SK-N-MC (cell line): Measurements from ENCODE around the gene MPP1.

Experiments
- EZH2 ChIP-seq: fragments of 200-600 bp; sonication (generic); IDR thresholded peaks from one replicate; pipeline ENCODE4 v1.6.1; 2017; ENCODE audit warnings: antibody characterized with exemption
- FOXP2 ChIP-seq: optimal IDR thresholded peaks from 2 replicates; pipeline ENCODE3; 2011; ENCODE audit warnings: mild to moderate bottlenecking, moderate library complexity; ENCODE audit not compliant: insufficient read depth; ENCODE audit errors: extremely low read length, control extremely low read depth
- POLR2AphosphoS5 ChIP-seq: IDR thresholded peaks from 2 replicates; pipeline ENCODE4 v1.6.1; 2012; ENCODE audit warnings: mild to moderate bottlenecking, low read depth, low read length, borderline replicate concordance

GRCh38 chrX:154795016-154795415 is 10.3 kb downstream of the MPP1 start:
- TF ChIP-seq EZH2 (no peak), POLR2AphosphoS5 (no peak), FOXP2 (no peak)
